Body of pancreas (tissue), 4 donors: ENCODE measurements around the gene MSI2.

Experiments used
- CTCF ChIP-seq, 7 experiments: fragments of 450-650 bp in 4 of 7; fragments of 200-600 bp in 3 of 7; sonication (generic) in 3 of 7; IDR thresholded peaks; one replicate each; pipeline ENCODE4 v1.5.1; 2016 to 2019; ENCODE audit warnings: antibody characterized with exemption in 7 of 7
- POLR2A ChIP-seq, 3 donors: fragments of 450-650 bp; IDR thresholded peaks; one replicate each; pipeline ENCODE4 v1.6.1; 2016; ENCODE audit warnings: antibody characterized with exemption in 3 of 3, mild to moderate bottlenecking in 2 of 3

DNA sequence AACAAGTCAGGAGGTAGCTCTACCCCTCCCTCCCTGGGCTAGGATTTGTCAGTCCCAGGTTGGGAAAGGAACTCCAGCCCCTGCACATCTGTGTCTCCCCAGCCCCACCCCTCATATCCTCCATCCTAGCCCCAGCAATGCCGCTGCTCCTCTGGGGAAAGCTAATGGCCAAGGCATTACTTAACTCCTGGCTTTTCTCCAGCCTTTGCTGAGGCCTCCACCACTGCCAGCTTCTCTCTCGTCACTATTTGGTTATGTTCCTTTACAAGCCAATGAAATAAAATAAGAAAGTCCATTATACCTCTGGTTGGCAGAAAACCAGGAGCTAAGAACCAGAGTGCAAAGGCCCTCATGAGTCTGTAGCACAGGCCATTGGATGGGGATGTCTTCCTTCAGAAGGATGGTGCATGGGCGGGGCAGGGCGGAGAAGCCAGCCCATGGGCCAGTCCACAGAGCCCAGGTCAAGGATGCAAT lies 317.8 kb downstream of the MSI2 start:
- no peak for TF ChIP-seq CTCF (IDR thresholded peaks at IDR 0.05)
- TF ChIP-seq POLR2A (IDR thresholded peaks at IDR 0.05): no peak
